ENCODE measurements around the gene P2RX3.

Gene P2RX3

DNA sequence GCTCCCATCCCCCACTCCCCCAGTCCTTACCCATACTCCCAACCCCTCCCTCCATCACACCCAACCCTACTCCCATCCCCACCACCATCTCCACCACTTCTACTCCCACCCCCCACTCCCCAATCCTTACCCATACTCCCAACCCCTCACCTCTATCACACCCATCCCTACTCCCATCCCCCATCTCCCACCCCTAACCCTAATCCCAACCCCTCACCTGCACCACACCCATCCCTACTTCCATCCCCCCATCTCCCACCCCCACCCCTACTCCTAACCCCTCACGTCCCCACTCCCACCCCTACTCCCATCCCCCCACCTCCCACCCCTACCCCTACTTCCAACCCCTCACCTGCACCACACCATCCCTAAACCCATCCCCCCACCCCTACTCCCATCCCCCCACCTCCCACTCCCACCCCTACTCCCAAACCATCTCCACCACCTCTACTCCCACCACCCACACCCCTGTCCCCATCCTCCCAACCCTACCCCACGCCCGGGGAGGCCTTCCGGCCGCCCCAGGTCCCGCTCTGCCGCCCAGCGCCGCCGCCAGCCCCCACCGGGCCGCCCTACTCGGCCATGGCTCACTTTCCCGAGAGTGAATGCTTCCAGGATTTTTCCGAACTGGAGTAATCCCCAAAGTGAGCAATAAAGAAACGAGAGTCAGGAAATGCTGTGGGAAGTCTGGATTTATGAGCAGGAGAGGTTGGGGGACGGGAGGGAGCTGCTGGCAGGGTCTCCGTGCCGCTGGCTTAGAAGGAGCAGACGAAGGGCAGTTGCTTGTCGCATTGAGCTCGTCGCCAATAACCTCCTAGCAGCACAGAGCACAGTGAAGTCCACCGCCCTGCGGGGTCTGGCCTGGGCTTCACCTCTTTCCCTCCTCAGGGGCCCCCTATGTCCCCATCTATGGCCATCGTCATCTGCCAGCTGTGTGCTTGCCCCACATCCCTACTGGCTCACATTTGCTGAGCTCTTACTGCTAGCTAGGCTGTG, 38.2 kb downstream of the P2RX3 start:
- DNase-seq, result no peak

DNA sequence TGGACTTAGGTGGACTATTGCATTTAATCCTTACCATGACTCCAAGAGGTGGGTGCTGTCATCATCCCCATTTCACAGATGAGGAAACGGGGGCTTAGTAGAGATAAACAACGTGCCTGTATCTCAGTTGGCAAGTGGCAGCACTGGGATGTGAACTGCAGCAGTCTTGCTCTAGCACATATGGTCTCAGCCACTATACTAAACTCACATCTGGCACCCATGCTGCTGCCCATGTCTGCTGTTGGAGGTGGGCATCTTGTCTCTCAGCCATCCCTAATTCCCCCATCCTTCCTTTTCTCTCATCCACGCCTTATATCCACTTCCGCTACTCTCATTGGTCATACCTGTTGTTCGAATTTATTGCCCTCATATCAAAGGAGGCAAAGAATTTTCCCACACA, 39.0 kb downstream of the P2RX3 start:
- DNase-seq, result no peak

DNA sequence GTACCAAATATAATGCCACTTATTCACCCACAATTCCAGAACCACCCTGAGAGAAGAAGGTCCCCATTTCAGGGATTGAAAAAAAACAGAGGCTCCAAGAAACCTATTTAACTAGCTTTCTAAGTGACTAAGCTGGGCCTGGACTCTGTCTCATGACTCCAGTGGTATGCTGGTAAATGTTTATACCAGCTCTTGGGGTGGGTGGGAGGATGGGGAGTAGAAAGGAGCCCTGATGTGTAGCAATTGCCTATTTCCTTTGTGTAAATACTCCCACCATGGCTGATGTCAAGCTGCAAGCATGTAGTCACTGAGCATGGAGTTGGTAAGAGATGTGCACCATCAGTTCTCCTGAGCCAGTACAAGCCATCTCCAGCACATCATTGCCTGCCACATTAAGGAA, 40.0 kb downstream of the P2RX3 start:
- no peak for DNase-seq

DNA sequence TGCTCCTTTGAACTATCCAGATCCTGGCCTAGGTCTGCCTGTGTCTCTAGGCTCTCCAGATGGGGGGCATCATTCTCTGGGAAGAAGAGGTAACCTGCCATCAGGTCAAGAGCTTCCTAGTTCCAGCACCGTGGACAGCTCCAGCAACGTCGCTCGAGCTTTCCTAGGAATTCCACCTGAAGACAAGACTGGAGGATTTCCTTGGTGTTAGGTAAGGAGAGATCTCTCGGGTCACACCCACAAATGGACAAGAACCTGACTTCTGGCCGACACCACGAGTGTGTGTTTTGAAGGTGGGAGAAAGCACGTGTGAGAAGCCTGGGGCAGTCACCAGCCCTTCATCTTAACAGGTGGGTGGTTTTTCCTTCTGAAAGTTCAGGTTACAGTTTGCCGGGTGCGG, 41.6 kb downstream of the P2RX3 start:
- DNase-seq, result no peak

DNA sequence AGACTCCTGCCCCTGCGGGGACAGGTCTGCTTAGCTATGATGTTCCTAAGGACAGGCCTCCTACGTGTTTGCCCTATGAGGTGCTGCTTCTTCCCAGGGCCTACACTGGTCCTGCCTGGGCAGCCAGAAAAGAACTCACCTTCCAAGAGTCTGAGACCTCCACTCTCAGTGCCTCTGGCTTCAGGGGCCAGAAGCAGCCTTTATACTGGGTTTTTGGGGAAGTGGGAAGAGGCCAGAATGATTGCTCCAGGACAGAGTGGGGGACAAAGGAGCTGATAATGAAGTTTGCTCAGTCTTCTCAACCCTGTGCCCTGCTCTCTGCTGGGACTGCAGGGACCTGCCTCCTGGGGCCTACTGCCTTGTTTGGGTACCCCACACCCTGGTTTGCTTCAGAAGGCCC, 42.8 kb downstream of the P2RX3 start, which contains the start of gene PRG3:
Gene PRG3 (minus strand): TSS at position 176 of the 400 bp plus-strand sequence. CDS start 442 bp downstream, outside the sequence.
- no peak for DNase-seq

DNA sequence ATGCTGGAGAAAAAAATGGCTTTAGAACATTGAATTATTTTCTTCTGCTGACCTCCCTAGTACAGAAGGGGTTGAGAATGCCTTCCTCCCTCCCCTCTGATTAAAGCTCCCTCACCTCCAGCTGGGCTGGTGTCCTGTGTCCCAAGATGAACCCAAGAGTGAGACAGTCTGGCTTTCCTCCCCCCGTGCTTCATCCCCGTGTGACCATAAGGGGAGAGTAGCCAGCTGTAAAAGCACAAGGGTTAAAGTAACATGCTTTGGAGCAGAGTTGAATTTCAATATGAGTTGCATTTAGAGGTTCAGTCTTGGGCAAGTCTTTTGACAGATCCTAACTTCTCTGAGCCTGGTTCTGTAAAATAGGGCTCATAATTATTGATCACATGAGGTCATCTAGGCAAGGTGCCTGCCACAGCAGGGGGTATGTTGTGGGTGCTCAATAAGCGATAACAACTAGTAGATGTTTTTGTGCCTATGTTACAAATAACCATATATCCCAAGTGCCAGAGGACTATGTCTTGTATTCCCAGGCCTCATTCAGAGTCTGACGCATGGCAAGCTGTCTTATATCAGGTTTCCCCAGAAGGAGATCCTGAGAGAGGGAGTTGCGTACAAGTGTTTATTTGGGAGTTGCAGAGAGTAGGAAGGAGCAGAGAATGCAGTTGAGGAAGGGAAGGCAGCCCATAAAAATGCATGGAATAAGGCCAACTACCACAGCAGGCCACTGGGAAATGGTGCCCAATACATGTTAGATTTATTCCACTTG, 48.2 kb downstream of the P2RX3 start:
- DNase-seq, result no peak

DNA sequence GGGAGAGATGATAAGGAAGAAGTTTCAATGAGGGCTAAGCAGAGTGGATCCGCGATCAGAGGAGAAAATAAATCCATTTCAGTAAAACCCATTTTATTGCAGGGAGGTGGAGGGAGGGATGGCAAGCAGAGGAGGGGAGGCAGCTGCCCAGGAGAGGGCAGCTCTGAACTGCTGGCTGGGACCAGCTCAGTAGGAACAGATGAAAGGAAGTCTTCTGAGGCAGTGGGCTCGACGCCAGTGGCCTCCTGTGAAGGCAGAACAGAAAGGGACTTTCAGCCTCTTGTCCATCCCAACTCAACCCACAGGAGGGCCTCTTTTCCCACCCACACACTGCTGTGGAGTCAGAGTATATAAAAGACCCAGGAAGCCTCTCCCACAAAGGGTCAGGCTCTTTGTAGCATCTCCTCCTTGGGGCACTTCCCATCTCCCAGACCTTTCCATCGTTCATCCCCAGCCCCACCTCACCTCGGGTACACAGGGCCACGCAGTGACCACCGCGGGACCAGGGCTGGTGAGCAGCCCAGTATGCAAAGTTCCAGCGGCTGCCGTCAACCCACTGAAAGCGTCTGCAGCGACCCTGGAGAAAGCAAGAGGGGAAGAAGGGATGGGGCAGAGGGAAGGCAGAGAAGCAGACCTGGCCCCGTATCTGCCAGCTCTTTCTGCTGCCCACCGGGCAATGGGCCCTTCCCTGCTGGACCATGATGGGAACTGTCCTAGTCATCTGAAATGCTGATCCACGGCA, 49.3 kb downstream of the P2RX3 start:
- DNase-seq, result peak; percentile 11

DNA sequence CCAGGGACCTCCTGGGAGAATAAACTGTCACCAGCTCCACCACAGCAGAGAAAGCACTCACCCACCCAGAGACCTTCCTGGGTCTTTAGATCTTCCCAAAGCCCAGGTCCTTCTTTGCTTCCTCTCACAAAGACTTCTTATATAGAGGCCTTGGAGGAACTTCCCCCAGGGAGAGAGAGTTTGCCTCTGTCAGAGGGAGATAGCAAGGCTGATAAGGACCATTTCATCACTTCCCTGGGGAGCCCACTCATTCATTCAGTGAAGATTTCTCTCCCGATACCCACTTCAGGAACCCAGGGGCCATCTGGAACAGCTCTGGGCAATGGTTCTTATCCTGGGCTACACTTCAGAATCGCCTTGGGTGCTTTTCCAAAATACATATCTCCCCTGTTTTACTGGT, 52.4 kb downstream of the P2RX3 start, which contains the start of gene PRG2:
Gene PRG2 (minus strand): TSS at position 116 of the 400 bp plus-strand sequence. CDS start 706 bp downstream, outside the sequence.
- DNase-seq, result no peak

DNA sequence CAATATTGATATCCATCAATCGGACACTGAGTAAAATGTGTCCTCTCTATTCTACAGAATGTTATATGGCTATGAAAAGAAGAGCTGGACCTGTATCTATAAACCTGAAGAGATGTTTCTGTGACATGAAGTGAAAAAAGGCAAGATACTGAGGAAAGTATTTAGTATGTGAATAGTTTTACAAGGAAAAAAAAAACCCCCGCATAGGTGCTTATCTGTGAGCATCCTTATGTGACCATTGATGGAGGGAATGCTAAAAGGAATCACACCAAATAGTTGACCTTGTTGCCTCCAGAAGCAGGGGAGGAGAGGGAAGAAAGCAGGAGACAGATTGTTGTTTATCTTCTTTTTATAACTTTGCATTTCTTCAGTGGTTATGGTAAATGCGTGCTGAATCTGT, 53.0 kb downstream of the P2RX3 start:
- no peak for DNase-seq

DNA sequence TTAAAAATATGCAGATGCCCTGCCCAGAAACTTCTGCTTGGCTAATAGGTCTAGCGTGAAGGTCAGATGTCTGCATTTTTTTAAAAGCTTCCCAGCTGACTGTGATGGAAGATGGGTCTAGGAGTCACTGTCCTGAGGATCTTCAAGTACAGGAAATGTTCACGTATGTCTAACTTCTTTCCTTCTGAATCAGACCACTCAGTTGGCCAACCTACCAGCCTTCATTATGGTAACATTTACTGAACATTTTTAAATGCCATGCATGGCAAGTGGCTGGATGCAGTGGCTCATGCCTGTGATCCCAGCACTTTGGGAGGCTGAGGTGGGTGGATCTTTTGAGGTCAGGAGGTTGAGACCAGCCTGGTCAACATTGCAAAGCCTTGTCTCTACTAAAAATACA, 53.4 kb downstream of the P2RX3 start:
- no peak for DNase-seq

DNA sequence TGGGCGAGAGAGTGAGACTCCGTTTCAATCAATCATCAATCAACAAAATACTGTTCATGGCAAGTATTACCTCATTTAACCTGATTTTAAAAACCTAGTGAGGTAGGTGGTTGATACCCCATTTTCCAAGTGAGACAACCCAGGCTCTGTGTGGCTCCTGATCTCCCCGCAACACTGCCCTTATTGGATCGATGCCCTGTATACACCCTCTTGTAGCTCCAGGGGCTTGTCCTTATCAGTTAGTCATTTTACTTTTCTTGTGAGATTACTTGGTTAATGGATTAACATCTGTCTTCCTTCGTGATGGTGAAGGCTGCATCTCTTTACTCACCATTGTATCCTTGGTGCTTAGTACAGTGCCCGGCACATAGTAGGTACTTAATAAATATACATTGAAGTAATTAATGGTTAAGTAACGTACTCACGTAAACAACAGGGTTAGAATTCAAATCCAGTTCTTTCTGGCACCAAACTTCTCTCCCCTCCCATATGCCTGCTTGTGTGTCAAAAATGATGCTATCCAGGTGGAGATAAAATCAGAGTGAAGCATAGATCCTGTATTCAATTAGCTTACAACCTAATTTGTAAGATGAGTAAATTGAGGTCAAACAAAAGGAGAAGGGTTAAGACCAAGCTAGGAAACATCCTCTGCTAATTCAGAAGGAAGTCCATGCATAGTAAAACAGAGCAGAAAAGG, 54.1 kb downstream of the P2RX3 start:
- DNase-seq, result no peak

DNA sequence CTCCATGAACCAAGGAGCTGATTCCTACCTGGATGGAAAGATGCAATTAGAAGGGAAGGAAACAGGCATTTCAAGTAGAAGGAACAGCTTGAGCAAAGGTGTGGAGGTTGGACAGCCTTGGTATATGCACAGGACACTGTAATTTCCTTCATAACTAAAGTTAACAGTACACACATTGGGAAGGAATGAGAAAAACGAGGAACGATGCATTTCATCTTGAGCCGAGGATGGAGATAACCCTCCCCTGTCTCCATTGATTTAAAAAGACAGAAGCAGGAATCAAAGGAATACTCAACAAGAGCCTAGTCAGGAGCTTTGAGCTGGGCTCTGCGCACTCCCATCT, 54.6 kb downstream of the P2RX3 start:
- no peak for DNase-seq

DNA sequence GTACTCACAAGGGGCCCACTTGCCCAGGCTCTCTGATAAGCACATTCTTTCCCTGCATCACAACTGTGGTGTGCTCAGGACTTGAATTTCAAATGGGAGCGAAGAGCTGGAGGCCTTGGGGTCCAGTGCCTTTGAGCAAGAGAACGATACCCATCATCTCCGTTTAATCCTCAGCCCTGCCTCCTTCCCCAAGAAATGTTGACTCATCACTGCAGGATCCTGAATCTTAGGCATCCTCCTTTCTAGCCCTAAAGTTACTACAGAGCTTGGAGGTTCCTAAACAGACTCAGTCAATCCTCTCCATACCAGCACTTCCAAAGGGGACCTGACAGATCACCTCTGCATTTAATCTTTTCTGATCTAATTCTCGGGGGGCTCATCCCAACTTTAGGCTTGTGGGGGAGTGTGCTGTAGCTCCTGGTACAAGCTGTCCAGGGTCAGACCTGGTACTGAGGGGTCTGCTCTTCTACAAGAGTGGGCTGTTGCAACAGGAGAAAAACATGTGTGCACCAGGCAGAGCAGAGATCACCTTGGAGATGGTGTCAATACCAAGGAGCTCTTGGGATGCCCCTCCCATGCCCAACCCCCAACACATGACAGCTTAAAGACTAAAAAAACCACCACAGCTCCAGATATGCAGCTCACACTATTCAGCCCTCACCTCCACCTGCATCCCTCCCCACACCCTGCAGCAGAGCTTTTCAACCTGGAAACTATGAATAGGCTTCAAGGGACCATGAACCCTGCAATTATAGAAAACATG, 56.2 kb downstream of the P2RX3 start:
- no peak for DNase-seq

DNA sequence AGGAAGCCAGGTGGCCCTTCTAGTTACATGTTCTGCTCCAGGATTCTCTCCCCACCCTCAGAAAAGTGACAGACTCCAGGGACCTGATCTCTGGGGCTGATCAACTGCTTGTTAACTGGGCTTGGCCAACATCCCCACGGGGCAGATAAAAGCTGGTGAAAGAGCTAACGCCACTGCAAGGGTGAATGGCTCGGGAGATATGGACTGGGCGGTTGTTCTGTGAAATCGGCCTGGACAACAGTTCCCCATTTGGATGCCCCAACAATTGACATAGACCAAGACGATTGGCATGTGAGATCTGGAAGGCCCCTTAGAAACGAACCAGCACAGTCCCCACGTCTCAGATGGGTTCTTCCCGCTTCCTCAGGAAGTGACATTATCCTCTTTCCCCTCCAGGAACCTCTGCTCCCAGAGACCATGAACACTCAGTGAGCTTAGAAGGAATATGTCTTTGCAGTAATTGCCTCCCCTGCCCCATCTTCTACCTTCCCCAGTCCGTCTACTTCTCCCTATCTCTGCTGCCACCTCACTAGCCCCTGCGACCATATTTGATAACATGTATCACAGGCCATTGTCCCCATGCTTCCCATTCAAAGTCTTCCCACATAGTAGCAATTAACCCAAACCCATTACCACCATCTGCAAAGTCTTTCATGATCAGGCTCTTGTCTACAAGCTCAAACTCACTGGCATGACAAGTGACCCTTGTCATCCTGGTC, 57.9 kb downstream of the P2RX3 start:
- no peak for DNase-seq

DNA sequence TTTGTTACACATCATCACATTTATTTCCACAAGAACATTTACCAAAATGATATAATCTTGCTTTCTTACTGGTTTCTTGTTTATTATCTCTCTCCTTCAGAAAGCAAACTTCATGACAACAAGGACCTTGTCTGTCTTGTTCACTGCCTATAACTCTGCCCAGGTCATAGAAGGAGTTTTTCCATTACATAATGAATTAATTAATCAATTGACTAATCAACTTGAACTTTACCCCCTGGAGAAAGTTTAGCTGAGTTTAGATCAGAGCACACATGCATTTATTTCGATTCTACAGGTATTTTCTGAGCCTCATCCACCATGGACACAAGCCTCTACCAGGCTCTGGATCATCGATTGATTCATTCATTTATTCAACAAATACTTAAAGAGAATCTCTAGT, 58.6 kb downstream of the P2RX3 start:
- no peak for DNase-seq

DNA sequence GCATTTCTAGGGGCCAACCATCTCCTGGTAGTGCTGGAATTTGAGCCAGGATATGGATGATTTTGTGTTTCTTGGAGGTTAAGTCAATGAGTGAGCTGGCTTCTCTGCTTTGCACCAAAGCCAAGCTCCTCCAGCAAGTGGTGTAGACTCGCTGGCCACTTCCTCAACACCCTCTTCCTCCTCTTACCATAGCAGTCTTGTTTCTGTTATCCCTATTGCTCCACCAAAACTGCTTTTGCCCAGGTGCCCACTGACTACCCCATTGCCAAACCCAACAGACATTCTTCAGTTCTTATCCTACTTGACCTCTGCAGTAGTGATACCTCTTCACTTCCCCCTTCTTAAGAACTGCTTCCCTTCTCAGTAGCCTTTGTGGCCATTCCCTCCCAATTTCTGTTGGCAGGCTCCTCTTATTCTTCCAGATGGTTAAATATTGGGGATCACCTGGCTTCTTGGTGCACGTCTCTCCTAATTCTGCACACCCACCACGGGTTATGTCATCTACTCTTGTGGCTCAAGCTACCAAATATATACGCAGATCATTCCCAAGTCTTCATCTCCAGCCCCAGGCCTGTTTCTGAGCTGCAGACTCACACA, 59.3 kb downstream of the P2RX3 start:
- no peak for DNase-seq

DNA sequence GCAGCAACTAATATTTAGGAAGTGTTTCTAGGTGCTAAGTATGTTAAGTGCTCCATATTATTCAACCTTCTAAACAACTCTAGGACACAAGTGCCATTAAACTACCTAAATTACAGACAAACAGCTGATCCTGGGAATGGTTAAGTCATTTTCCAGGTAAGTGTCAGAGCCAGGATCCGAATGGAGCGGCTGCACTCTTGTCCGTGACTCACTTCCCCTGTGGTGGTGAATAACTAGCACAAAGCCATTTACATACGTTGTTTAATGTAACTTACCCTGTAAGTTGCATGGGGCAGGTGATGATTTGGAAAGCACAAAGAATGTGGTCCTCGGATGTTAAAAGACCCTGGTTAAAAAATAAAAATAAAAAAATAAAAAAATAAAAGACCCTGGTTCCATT, 61.1 kb downstream of the P2RX3 start:
- DNase-seq, result no peak

DNA sequence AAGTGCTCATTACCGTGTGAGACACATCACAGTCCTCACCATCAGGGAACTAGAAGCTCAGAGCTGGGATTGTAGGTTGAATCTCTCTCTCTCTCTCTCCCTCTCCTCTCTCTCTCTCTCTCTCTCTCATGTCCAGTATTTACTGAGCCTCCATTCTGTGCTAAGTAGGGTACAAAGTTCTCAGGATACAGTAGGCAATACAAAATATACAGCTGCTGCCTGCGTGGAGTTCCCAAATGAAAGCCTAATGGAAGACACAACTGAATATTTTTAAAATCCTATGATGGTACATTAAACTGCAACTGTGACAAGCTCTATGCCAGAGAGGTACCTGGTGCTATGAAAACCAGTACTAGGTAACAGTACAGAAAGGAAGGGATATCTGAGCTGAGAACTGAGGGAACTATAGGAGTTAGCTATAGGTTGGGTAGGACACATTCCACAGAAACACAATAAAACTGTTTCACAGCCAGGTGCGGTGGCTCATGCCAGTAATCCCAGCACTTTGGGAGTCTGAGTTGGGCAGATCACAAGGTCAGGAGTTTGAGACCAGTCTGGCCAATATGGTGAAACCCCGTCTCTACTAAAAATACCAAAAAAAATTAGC, 61.9 kb downstream of the P2RX3 start:
- DNase-seq, result no peak

DNA sequence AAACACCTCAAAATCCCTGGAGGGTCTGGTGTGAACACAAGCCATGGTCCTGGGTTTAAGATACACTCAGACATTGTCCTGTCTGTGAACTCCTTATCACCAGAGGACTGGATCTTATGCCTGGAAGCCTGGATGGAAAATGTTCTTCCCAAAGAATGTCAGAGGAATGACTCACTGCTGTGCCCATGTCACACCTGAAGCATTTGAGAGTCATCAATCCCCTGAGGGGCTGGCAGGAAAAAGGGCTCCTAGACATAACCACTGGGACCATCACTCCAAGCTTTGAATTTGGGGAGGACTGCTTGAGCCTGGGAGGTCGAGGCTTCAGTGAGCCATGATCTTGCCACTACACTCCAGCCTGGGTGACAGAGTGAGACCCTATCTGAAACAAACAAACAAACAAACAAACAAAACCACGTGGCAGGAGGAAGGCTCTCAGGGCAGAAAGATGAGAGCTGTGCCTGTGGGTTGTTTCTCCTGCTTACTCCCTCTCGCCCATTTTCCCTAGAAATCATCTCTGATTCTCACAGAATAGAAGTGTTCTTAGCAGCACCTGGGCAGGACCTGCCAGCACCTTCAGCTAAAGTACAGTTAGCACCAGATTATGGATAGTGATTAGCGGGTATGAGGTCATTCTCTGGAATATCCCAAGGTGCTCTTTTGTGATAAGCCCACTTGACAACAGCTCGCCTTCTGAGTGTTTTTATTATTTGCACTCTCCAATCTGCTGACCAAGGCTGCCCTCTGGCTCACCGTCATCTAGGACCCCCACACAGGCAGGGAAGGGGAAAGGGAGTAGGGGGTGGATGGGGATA, 64.2 kb downstream of the P2RX3 start:
- DNase-seq, result peak; percentile 38
